ENCODE results near the gene STAM.
A peak's percentile ranks its signal among the peaks of the same experiment; 100 is the strongest.
"Not testable (repeated sequence)": the region's sequence is repeated elsewhere in the genome, so short reads cannot be mapped to it uniquely, and the experiment has no call there.

STAM gene

GRCh38 chr10:17643755-17644484 lies at the start of gene STAM:
Gene STAM (plus strand): TSS chr10:17644151. CDS start chr10:17644340, 189 bp downstream.
- DNase-seq: peak; percentile 83

- no peak for DNase-seq
Observed at GRCh38 chr10:17597386-17597785, 46.6 kb upstream of the STAM start.

GRCh38 chr10:17599089-17599488 lies 44.9 kb upstream of the STAM start:
- DNase-seq: no peak

GRCh38 chr10:17605936-17606335 lies 38.0 kb upstream of the STAM start:
- DNase-seq: no peak

- DNase-seq: no peak
Observed at GRCh38 chr10:17606547-17607040, 37.4 kb upstream of the STAM start.

GRCh38 chr10:17607060-17607459 lies 36.9 kb upstream of the STAM start:
- DNase-seq: no peak

- DNase-seq: no peak
Observed at GRCh38 chr10:17607603-17608332, 36.2 kb upstream of the STAM start.

- no peak for DNase-seq
Observed at GRCh38 chr10:17609523-17610079, 34.4 kb upstream of the STAM start.

- no peak for DNase-seq
Observed at GRCh38 chr10:17616403-17617030, 27.4 kb upstream of the STAM start.

GRCh38 chr10:17617031-17617911 lies 26.7 kb upstream of the STAM start, which contains the start of gene HACD1:
Gene HACD1 (minus strand): TSS chr10:17617374. CDS start chr10:17617339, 35 bp downstream.
- DNase-seq: no peak

- DNase-seq: no peak
Observed at GRCh38 chr10:17622061-17622460, 21.9 kb upstream of the STAM start.

- no peak for DNase-seq
Observed at GRCh38 chr10:17624996-17625395, 19.0 kb upstream of the STAM start.

- DNase-seq: no peak
Observed at GRCh38 chr10:17626656-17627055, 17.3 kb upstream of the STAM start.

- DNase-seq: not testable (repeated sequence)
Observed at GRCh38 chr10:17632590-17632989, 11.4 kb upstream of the STAM start.

GRCh38 chr10:17633353-17633752 lies 10.6 kb upstream of the STAM start:
- no peak for DNase-seq

- no peak for DNase-seq
Observed at GRCh38 chr10:17637869-17638268, 6.1 kb upstream of the STAM start.

GRCh38 chr10:17640331-17640816 lies 3.6 kb upstream of the STAM start:
- DNase-seq: no peak

GRCh38 chr10:17643339-17643754 lies 604 bp upstream of the STAM start:
- no peak for DNase-seq

GRCh38 chr10:17644485-17644943 lies 563 bp downstream of the STAM start:
- DNase-seq: no peak

- no peak for DNase-seq
Observed at GRCh38 chr10:17645621-17646345, 1.8 kb downstream of the STAM start.

- DNase-seq: no peak
Observed at GRCh38 chr10:17647326-17647725, 3.4 kb downstream of the STAM start.
